Measurements from ENCODE around the gene NEGR1. TPM values are rescaled to one million over a fixed set of nuclear protein-coding genes. Genes with fewer than 3 reads are reported as not detected.

NEGR1 gene
- total RNA-seq, 1 experiment from 2014 or later: 2.9 TPM

- TF ChIP-seq, protein P1, sequence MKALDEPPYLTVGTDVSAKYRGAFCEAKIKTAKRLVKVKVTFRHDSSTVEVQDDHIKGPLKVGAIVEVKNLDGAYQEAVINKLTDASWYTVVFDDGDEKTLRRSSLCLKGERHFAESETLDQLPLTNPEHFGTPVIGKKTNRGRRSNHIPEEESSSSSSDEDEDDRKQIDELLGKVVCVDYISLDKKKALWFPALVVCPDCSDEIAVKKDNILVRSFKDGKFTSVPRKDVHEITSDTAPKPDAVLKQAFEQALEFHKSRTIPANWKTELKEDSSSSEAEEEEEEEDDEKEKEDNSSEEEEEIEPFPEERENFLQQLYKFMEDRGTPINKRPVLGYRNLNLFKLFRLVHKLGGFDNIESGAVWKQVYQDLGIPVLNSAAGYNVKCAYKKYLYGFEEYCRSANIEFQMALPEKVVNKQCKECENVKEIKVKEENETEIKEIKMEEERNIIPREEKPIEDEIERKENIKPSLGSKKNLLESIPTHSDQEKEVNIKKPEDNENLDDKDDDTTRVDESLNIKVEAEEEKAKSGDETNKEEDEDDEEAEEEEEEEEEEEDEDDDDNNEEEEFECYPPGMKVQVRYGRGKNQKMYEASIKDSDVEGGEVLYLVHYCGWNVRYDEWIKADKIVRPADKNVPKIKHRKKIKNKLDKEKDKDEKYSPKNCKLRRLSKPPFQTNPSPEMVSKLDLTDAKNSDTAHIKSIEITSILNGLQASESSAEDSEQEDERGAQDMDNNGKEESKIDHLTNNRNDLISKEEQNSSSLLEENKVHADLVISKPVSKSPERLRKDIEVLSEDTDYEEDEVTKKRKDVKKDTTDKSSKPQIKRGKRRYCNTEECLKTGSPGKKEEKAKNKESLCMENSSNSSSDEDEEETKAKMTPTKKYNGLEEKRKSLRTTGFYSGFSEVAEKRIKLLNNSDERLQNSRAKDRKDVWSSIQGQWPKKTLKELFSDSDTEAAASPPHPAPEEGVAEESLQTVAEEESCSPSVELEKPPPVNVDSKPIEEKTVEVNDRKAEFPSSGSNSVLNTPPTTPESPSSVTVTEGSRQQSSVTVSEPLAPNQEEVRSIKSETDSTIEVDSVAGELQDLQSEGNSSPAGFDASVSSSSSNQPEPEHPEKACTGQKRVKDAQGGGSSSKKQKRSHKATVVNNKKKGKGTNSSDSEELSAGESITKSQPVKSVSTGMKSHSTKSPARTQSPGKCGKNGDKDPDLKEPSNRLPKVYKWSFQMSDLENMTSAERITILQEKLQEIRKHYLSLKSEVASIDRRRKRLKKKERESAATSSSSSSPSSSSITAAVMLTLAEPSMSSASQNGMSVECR (CRISPR knock-in tag; IDR thresholded peaks at IDR 0.05; ENCODE audit: borderline replicate concordance): no peak
- TF ChIP-seq NFATC4 (CRISPR knock-in tag; IDR thresholded peaks at IDR 0.05): no peak
- TF ChIP-seq, protein P2, sequence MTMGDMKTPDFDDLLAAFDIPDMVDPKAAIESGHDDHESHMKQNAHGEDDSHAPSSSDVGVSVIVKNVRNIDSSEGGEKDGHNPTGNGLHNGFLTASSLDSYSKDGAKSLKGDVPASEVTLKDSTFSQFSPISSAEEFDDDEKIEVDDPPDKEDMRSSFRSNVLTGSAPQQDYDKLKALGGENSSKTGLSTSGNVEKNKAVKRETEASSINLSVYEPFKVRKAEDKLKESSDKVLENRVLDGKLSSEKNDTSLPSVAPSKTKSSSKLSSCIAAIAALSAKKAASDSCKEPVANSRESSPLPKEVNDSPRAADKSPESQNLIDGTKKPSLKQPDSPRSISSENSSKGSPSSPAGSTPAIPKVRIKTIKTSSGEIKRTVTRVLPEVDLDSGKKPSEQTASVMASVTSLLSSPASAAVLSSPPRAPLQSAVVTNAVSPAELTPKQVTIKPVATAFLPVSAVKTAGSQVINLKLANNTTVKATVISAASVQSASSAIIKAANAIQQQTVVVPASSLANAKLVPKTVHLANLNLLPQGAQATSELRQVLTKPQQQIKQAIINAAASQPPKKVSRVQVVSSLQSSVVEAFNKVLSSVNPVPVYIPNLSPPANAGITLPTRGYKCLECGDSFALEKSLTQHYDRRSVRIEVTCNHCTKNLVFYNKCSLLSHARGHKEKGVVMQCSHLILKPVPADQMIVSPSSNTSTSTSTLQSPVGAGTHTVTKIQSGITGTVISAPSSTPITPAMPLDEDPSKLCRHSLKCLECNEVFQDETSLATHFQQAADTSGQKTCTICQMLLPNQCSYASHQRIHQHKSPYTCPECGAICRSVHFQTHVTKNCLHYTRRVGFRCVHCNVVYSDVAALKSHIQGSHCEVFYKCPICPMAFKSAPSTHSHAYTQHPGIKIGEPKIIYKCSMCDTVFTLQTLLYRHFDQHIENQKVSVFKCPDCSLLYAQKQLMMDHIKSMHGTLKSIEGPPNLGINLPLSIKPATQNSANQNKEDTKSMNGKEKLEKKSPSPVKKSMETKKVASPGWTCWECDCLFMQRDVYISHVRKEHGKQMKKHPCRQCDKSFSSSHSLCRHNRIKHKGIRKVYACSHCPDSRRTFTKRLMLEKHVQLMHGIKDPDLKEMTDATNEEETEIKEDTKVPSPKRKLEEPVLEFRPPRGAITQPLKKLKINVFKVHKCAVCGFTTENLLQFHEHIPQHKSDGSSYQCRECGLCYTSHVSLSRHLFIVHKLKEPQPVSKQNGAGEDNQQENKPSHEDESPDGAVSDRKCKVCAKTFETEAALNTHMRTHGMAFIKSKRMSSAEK (CRISPR knock-in tag; IDR thresholded peaks at IDR 0.05; ENCODE audit: borderline replicate concordance): no peak
- TF ChIP-seq TEAD4 (CRISPR knock-in tag; IDR thresholded peaks at IDR 0.05): no peak
Measured at GRCh38 chr1:71428029-71428428, 854.3 kb downstream of the NEGR1 start (continued).

DNA sequence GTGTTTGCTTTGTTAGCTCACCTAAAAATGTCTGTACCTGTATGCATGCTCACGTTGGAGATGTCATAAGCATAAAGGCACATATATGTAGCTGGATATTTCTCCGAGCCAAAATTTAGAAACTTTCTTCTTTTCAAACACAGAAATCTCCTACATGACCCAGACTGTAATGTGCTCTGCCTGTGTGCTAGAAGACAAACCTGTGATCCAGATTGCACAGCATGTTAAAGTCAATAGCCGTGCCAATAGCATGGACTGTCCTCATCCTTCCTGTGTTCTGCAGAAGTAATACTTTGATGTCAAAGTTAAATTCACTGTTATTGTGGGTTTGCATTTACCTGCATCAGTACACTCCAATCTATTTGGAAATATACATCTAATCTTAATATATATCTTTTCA lies 855.3 kb downstream of the NEGR1 start:
- Mint-ChIP-seq H3K27ac (peak overlapping the region; percentile 79; the same call in 1 of the 2 replicates), H3K9me3 (no peaks in the 10 kb centered on the region), H3K4me3 (no peak overlapping the region), H3K36me3 (no peaks in the 10 kb centered on the region), H3K4me1 (peaks cover 17% of the 10 kb centered on the region), H3K27me3 (ENCODE audit: low read depth) (no peaks in the 10 kb centered on the region)
- TF ChIP-seq ETV6 (CRISPR knock-in tag; IDR thresholded peaks at IDR 0.05) (no peak), ZNF219 (CRISPR knock-in tag; IDR thresholded peaks at IDR 0.05; ENCODE audit: borderline replicate concordance) (no peak), ZNF232 (CRISPR knock-in tag; IDR thresholded peaks at IDR 0.05) (no peak)
- TF ChIP-seq, protein P2 (CRISPR knock-in tag; IDR thresholded peaks at IDR 0.05; ENCODE audit: borderline replicate concordance): no peak
- no peak for DNase-seq (ENCODE audit: low spot score)
- ChIA-PET CTCF (no interaction called here), POLR2A (no interaction called here)
- no peak for ATAC-seq

DNA sequence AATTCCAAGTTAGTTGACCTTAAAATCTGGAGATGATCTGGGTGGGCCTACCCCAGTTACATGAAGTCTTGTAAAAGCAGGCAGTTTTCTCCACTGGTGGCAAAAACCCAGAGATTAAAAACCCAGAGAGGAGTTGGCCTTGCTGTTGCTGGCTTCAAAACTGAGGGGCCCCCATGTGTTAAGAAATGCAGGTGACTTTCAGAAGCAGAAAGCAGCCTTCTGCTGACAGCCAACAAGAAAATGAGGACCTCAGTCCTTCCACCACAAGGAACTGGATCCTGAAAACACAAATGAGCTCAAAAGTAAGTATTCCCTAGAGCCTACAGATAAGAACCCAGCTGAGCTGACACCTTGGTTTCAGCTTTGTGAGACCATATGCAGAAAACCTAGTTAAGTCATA lies 857.8 kb downstream of the NEGR1 start:
- H3K4me1 Mint-ChIP-seq: peaks cover 12% of the 10 kb centered on the region
- CTCF ChIA-PET: interaction anchor here (1.1 kb wide), 1 partner anchor 14 kb away, joined by 3 read pairs; no protein-coding TSS in a partner anchor
- ATAC-seq: no peak
- no peak overlapping the region for H3K27ac Mint-ChIP-seq
- no peak overlapping the region for H3K4me3 Mint-ChIP-seq
- POLR2A ChIA-PET: no interaction called here
- no peaks in the 10 kb centered on the region for H3K27me3 Mint-ChIP-seq (ENCODE audit: low read depth)
- no peaks in the 10 kb centered on the region for H3K9me3 Mint-ChIP-seq
- no peaks in the 10 kb centered on the region for H3K36me3 Mint-ChIP-seq
- no peak for DNase-seq (ENCODE audit: low spot score)
- TF ChIP-seq, protein P3, sequence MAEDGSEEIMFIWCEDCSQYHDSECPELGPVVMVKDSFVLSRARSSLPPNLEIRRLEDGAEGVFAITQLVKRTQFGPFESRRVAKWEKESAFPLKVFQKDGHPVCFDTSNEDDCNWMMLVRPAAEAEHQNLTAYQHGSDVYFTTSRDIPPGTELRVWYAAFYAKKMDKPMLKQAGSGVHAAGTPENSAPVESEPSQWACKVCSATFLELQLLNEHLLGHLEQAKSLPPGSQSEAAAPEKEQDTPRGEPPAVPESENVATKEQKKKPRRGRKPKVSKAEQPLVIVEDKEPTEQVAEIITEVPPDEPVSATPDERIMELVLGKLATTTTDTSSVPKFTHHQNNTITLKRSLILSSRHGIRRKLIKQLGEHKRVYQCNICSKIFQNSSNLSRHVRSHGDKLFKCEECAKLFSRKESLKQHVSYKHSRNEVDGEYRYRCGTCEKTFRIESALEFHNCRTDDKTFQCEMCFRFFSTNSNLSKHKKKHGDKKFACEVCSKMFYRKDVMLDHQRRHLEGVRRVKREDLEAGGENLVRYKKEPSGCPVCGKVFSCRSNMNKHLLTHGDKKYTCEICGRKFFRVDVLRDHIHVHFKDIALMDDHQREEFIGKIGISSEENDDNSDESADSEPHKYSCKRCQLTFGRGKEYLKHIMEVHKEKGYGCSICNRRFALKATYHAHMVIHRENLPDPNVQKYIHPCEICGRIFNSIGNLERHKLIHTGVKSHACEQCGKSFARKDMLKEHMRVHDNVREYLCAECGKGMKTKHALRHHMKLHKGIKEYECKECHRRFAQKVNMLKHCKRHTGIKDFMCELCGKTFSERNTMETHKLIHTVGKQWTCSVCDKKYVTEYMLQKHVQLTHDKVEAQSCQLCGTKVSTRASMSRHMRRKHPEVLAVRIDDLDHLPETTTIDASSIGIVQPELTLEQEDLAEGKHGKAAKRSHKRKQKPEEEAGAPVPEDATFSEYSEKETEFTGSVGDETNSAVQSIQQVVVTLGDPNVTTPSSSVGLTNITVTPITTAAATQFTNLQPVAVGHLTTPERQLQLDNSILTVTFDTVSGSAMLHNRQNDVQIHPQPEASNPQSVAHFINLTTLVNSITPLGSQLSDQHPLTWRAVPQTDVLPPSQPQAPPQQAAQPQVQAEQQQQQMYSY (CRISPR knock-in tag; IDR thresholded peaks at IDR 0.05): no peak
- TF ChIP-seq E2F5 (CRISPR knock-in tag; IDR thresholded peaks at IDR 0.05): no peak
- TF ChIP-seq NR1H2 (CRISPR knock-in tag; IDR thresholded peaks at IDR 0.05): no peak
- no peak for TF ChIP-seq ZNF232 (CRISPR knock-in tag; IDR thresholded peaks at IDR 0.05)
- no peak for TF ChIP-seq IRF2 (CRISPR knock-in tag; IDR thresholded peaks at IDR 0.05; ENCODE audit: borderline replicate concordance, low read depth)
- TF ChIP-seq FOXJ3 (CRISPR knock-in tag; IDR thresholded peaks at IDR 0.05; ENCODE audit: borderline replicate concordance): no peak
- TF ChIP-seq ZNF671 (CRISPR knock-in tag; IDR thresholded peaks at IDR 0.05): no peak
- TF ChIP-seq FOXK1 (CRISPR knock-in tag; IDR thresholded peaks at IDR 0.05): no peak
